ENCODE data around the gene PCNX4. TPM values are rescaled to one million over a fixed set of nuclear protein-coding genes. Genes with fewer than 3 reads are reported as not detected.

Gene PCNX4
- polyA plus RNA-seq, 3 donors = 13.1 to 18.4 (median 16.7) TPM

DNA sequence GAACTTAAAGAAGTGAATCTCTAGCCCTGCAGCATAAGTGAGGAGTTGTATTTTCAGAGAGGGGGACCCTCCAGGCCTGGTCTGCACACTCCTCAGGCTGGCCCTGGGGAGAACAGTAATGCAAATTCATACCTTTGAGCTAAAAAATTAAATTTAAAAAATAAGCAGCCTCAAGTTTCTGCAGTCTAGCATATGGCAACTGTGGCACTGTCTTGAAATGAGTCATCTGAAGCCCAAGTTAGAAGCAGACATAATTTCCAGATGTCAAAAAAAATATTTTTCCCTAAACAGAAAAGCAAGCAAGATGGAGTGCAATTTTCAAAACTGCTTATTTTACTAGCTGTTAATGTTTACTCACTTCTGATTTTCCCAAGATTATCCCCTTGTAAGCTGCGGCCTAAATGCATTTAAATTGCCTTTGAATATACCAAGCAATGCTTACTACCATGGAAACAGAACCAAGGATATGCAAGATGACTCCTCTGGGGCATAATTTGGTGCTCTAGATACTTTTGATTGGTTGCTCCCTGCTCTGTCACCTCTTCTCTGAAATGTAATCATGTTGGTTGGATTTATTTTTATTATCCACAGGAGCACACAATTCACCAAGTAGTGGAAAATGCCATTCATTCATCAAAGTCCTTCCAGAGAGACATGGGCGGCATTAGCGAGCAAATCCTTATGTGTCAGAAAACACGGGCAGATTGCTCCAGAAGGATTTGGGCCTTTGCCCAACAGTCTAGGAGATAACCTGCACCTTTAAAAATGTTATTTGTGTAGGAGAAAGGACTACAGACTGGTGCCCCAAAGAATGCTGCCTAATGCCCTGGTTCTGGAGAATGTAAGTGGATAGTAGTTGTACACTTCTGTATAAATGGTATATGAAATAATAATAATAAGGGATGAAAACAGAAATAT is 98.5 kb downstream of the PCNX4 start:
- Histone ChIP-seq H3K9ac (ENCODE audit: insufficient read depth, low read length, poor library complexity, severe bottlenecking) (no peak overlapping the region), H3K36me3 (replicated peaks in 1 of 2; ENCODE audit: control insufficient read depth in 1 of 2, insufficient read depth in 2 of 2, low read length in 2 of 2) (no peaks in the 10 kb centered on the region), H4K20me1 (ENCODE audit: insufficient read depth, low read length) (no peaks in the 10 kb centered on the region), H3K27ac (ENCODE audit: low read depth in 1 of 2, low read length in 2 of 2) (no peak overlapping the region), H3K4me2 (replicated peaks; ENCODE audit: extremely low read depth, low read length, poor library complexity, severe bottlenecking) (no peak overlapping the region), H2AFZ (ENCODE audit: insufficient read depth, low read depth, low read length, poor library complexity, severe bottlenecking) (no peak overlapping the region), H3K4me3 (replicated peaks in 1 of 3; ENCODE audit: low read depth in 2 of 3, low read length in 3 of 3) (no peak overlapping the region), H3K4me1 (ENCODE audit: control insufficient read depth in 1 of 2, insufficient read depth in 2 of 2, low read length in 2 of 2) (no peaks in the 10 kb centered on the region), H3K9me3 (replicated peaks in 1 of 2; ENCODE audit: control insufficient read depth in 1 of 2, insufficient read depth in 1 of 2, low read length in 2 of 2) (no peaks in the 10 kb centered on the region), H3K79me2 (ENCODE audit: insufficient read depth, low read length) (no peaks in the 10 kb centered on the region), H3K27me3 (ENCODE audit: control insufficient read depth in 2 of 2, insufficient read depth in 2 of 2, low read length in 2 of 2) (no peaks in the 10 kb centered on the region)
- Mint-ChIP-seq H3K9me3 (no peaks in the 10 kb centered on the region), H3K27me3 (ENCODE audit: low read depth in 3 of 3) (peaks cover 0 to 2% (median 0%) of the 10 kb centered on the region in 3 donors), H3K4me1 (peaks cover 3% of the 10 kb centered on the region), H3K4me3 (no peak overlapping the region), H3K27ac (no peak overlapping the region), H3K36me3 (no peaks in the 10 kb centered on the region)
- intact Hi-C loops (cut with micrococcal nuclease) = loop anchor here in 1 of 2 donors (5.0 kb wide), 1 partner anchor 228 kb away; no protein-coding TSS in a partner anchor
- 100% methylated on average over 3 of the region's 4 CpGs for WGBS (ENCODE audit: insufficient coverage)
- TF ChIP-seq, protein P1, sequence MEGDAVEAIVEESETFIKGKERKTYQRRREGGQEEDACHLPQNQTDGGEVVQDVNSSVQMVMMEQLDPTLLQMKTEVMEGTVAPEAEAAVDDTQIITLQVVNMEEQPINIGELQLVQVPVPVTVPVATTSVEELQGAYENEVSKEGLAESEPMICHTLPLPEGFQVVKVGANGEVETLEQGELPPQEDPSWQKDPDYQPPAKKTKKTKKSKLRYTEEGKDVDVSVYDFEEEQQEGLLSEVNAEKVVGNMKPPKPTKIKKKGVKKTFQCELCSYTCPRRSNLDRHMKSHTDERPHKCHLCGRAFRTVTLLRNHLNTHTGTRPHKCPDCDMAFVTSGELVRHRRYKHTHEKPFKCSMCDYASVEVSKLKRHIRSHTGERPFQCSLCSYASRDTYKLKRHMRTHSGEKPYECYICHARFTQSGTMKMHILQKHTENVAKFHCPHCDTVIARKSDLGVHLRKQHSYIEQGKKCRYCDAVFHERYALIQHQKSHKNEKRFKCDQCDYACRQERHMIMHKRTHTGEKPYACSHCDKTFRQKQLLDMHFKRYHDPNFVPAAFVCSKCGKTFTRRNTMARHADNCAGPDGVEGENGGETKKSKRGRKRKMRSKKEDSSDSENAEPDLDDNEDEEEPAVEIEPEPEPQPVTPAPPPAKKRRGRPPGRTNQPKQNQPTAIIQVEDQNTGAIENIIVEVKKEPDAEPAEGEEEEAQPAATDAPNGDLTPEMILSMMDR (IDR thresholded peaks at IDR 0.05) = no peak
- no peak for DNase-seq

DNA sequence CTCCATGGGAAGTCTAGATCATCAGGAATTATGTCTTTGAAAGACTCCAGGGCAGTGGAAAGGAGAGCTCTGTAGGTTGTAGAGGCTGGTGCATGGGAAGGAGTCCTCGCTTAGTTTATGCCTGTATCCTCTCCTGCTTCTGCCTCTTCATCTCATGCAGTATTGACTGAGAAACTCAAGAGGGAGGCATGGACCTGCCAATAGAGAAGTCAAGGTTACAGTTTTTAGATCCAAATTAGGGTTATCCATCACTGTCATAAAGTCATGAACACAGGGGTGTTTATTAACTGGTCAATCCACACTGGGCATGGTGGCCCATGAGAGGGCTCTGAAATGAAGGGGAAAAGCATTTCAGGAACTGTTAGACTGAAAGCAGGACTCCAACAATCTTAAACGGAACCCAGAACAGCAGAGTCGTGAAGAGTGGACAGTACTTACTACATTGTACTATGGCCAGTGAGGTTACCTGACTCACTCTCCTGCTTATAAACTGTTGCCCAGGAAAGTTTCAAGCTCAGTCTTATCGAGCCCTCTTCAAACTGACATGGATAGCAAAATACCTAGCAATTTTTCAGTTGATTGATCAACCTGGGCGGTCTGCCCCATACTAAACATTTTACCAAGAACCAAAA is 103.6 kb downstream of the PCNX4 start:
- Histone ChIP-seq H3K4me1 (ENCODE audit: control insufficient read depth in 1 of 2, insufficient read depth in 2 of 2, low read length in 2 of 2) (peaks cover 8 to 18% of the 10 kb centered on the region in 2 donors), H3K27me3 (ENCODE audit: control insufficient read depth in 2 of 2, insufficient read depth in 2 of 2, low read length in 2 of 2) (no peaks in the 10 kb centered on the region), H4K20me1 (ENCODE audit: insufficient read depth, low read length) (no peaks in the 10 kb centered on the region), H3K9ac (ENCODE audit: insufficient read depth, low read length, poor library complexity, severe bottlenecking) (no peak overlapping the region), H3K4me3 (replicated peaks in 1 of 3; ENCODE audit: low read depth in 2 of 3, low read length in 3 of 3) (no peak overlapping the region), H3K36me3 (replicated peaks in 1 of 2; ENCODE audit: control insufficient read depth in 1 of 2, insufficient read depth in 2 of 2, low read length in 2 of 2) (no peaks in the 10 kb centered on the region), H3K9me3 (replicated peaks in 1 of 2; ENCODE audit: control insufficient read depth in 1 of 2, insufficient read depth in 1 of 2, low read length in 2 of 2) (peaks cover 0 to 4% of the 10 kb centered on the region in 2 donors), H3K4me2 (replicated peaks; ENCODE audit: extremely low read depth, low read length, poor library complexity, severe bottlenecking) (no peak overlapping the region), H2AFZ (ENCODE audit: insufficient read depth, low read depth, low read length, poor library complexity, severe bottlenecking) (no peak overlapping the region), H3K27ac (ENCODE audit: low read depth in 1 of 2, low read length in 2 of 2) (no peak overlapping the region), H3K79me2 (ENCODE audit: insufficient read depth, low read length) (no peaks in the 10 kb centered on the region)
- H3K36me3 Mint-ChIP-seq = no peaks in the 10 kb centered on the region
- WGBS (ENCODE audit: insufficient coverage) = 100% methylated on average over 2 of the region's 5 CpGs
- H3K27ac Mint-ChIP-seq = no peak overlapping the region
- intact Hi-C loops (cut with micrococcal nuclease) = no loop called here
- DNase-seq = no peak
- TF ChIP-seq, protein P1 (IDR thresholded peaks at IDR 0.05) = peak; percentile 13
- peaks cover 5 to 16% (median 6%) of the 10 kb centered on the region in 7 donors for H3K9me3 Mint-ChIP-seq
- peaks cover 0 to 1% (median 0%) of the 10 kb centered on the region in 3 donors for H3K27me3 Mint-ChIP-seq (ENCODE audit: low read depth in 3 of 3)
- no peak overlapping the region for H3K4me3 Mint-ChIP-seq
- H3K4me1 Mint-ChIP-seq = peaks cover 16% of the 10 kb centered on the region
